Breast epithelium (tissue), 3 donors: ENCODE data around the gene IGSF3.

Source experiments
- POLR2A ChIP-seq: fragments of 450-650 bp; IDR thresholded peaks from one replicate; pipeline ENCODE4 v1.6.1; 2016; ENCODE audit warnings: antibody characterized with exemption, mild to moderate bottlenecking, moderate library complexity
- TF ChIP-seq, protein P1 (sequence below), 3 donors: fragments of 450-650 bp; IDR thresholded peaks; one replicate each; pipeline ENCODE4 v1.5.1; 2016 to 2017; ENCODE audit warnings: antibody characterized with exemption in 3 of 3, mild to moderate bottlenecking in 3 of 3, moderate library complexity in 3 of 3

DNA sequence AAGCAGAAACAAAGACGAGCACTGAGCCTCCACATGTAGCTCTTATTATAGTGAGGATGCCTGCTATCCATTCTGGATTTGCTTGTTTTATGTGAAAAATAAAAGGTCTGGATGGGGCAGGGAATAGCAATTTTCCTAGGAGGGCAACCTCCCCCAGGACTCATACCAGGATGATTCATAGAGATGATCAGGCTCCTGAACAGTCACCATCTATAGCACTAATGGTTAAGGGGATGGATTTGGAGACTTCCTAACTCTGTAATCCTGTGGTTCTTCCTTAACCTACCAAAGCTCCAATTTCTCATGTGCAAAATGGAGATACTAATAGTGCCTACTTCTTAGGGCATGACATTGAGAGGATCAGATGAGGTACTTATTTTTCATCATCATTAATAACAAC is 62.2 kb downstream of the IGSF3 start:
- TF ChIP-seq, protein P1, sequence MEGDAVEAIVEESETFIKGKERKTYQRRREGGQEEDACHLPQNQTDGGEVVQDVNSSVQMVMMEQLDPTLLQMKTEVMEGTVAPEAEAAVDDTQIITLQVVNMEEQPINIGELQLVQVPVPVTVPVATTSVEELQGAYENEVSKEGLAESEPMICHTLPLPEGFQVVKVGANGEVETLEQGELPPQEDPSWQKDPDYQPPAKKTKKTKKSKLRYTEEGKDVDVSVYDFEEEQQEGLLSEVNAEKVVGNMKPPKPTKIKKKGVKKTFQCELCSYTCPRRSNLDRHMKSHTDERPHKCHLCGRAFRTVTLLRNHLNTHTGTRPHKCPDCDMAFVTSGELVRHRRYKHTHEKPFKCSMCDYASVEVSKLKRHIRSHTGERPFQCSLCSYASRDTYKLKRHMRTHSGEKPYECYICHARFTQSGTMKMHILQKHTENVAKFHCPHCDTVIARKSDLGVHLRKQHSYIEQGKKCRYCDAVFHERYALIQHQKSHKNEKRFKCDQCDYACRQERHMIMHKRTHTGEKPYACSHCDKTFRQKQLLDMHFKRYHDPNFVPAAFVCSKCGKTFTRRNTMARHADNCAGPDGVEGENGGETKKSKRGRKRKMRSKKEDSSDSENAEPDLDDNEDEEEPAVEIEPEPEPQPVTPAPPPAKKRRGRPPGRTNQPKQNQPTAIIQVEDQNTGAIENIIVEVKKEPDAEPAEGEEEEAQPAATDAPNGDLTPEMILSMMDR (IDR thresholded peaks at IDR 0.05) = no peak
- no peak for TF ChIP-seq POLR2A
